CD14-positive monocyte (primary cell): ENCODE results near the gene TFAP2C. TPM values are rescaled to one million over a fixed set of nuclear protein-coding genes. Genes with fewer than 3 reads are reported as not detected.

Source experiments
- DNase-seq, 3 donors: peaks; one replicate each; pipeline ENCODE4 v3.0.0-alpha.2; 2011 to 2022
- H2AFZ ChIP-seq: 2 replicates; pipeline ENCODE4 v1.6.0; 2012; ENCODE audit warnings: mild to moderate bottlenecking, low read depth, low read length, inconsistent platforms; ENCODE audit not compliant: insufficient read depth, poor library complexity, severe bottlenecking
- H3K27ac ChIP-seq, 2 donors: 1 replicate in 1 of 2; 2 replicates in 1 of 2; pipeline ENCODE4 v1.5.1; 2012 to 2013; ENCODE audit warnings: low read length in 2 of 2, control low read depth in 1 of 2, inconsistent platforms in 1 of 2, low read depth in 1 of 2, mild to moderate bottlenecking in 1 of 2
- H3K27me3 ChIP-seq, 2 donors: one replicate each; pipeline versions ENCODE4 v1.6.0 to v1.6.1; 2011 to 2013; ENCODE audit warnings: low read length in 2 of 2; ENCODE audit not compliant: control insufficient read depth in 2 of 2, insufficient read depth in 2 of 2
- H3K36me3 ChIP-seq, 2 donors: replicated peaks in 1 of 2; 1 replicate in 1 of 2; 2 replicates in 1 of 2; pipeline versions ENCODE4 v1.5.1 to v1.6.1; 2012 to 2013; ENCODE audit warnings: low read length in 2 of 2, control low read depth in 1 of 2, inconsistent platforms in 1 of 2, mild to moderate bottlenecking in 1 of 2; ENCODE audit not compliant: insufficient read depth in 2 of 2, control insufficient read depth in 1 of 2
- H3K4me1 ChIP-seq, 2 donors: 1 replicate in 1 of 2; 2 replicates in 1 of 2; pipeline versions ENCODE4 v1.5.1 to v1.6.1; 2012 to 2013; ENCODE audit warnings: low read length in 2 of 2, control low read depth in 1 of 2, inconsistent platforms in 1 of 2, mild to moderate bottlenecking in 1 of 2, moderate library complexity in 1 of 2; ENCODE audit not compliant: insufficient read depth in 2 of 2, control insufficient read depth in 1 of 2
- H3K4me2 ChIP-seq: replicated peaks from 2 replicates; pipeline ENCODE3; 2012; ENCODE audit warnings: low read length, moderate library complexity, mild to moderate bottlenecking; ENCODE audit not compliant: poor library complexity, severe bottlenecking; ENCODE audit errors: extremely low read depth
- H3K4me3 ChIP-seq, 3 experiments: fragments of 200-600 bp in 1 of 3; sonication (generic) in 1 of 3; replicated peaks in 1 of 3; 1 replicate in 2 of 3; 2 replicates in 1 of 3; pipeline ENCODE4 v1.5.1; 2011 to 2013; ENCODE audit warnings: low read length in 3 of 3, mild to moderate bottlenecking in 3 of 3, control low read depth in 2 of 3, low read depth in 2 of 3, inconsistent platforms in 1 of 3, moderate library complexity in 1 of 3
- H3K79me2 ChIP-seq: 2 replicates; pipeline ENCODE4 v1.6.0; 2012; ENCODE audit warnings: mild to moderate bottlenecking, control low read depth, inconsistent platforms, low read length, moderate library complexity; ENCODE audit not compliant: insufficient read depth
- H3K9ac ChIP-seq: 2 replicates; pipeline ENCODE4 v1.6.0; 2017; ENCODE audit warnings: low read length, mild to moderate bottlenecking; ENCODE audit not compliant: insufficient read depth, poor library complexity, severe bottlenecking
- H3K9me3 ChIP-seq, 2 donors: replicated peaks in 1 of 2; 1 replicate in 1 of 2; 2 replicates in 1 of 2; pipeline versions ENCODE4 v1.5.1 to v1.6.1; 2012 to 2013; ENCODE audit warnings: low read length in 2 of 2, control low read depth in 1 of 2; ENCODE audit not compliant: control insufficient read depth in 1 of 2, insufficient read depth in 1 of 2
- H4K20me1 ChIP-seq: 2 replicates; pipeline ENCODE4 v1.6.0; 2012; ENCODE audit warnings: mild to moderate bottlenecking, low read length, control low read depth, moderate library complexity; ENCODE audit not compliant: insufficient read depth
- H3K27ac Mint-ChIP-seq, 7 donors: one replicate each; pipeline ENCODE4 v1.8.0; 2020; ENCODE audit warnings: mild to moderate bottlenecking in 7 of 7, mixed read lengths in 7 of 7, moderate library complexity in 6 of 7, inconsistent platforms in 2 of 7
- H3K27me3 Mint-ChIP-seq, 3 donors: one replicate each; pipeline ENCODE4 v1.8.0; 2021 to 2022; ENCODE audit warnings: low read depth in 3 of 3, mild to moderate bottlenecking in 3 of 3, mixed read lengths in 3 of 3, moderate library complexity in 3 of 3, inconsistent platforms in 1 of 3
- H3K36me3 Mint-ChIP-seq, 2 donors: one replicate each; pipeline ENCODE4 v1.8.0; 2020; ENCODE audit warnings: mixed read lengths in 2 of 2, inconsistent platforms in 1 of 2, mild to moderate bottlenecking in 1 of 2
- H3K4me1 Mint-ChIP-seq: one replicate; pipeline ENCODE4 v1.8.0; 2020; ENCODE audit warnings: mild to moderate bottlenecking, mixed read lengths
- H3K4me3 Mint-ChIP-seq, 2 donors: one replicate each; pipeline ENCODE4 v1.8.0; 2020; ENCODE audit warnings: mild to moderate bottlenecking in 2 of 2, mixed read lengths in 2 of 2, moderate library complexity in 1 of 2
- H3K9me3 Mint-ChIP-seq, 7 donors: one replicate each; pipeline ENCODE4 v1.8.0; 2020 to 2022; ENCODE audit warnings: mixed read lengths in 7 of 7, mild to moderate bottlenecking in 6 of 7, moderate library complexity in 6 of 7, inconsistent platforms in 2 of 7
- WGBS: methylation state at CpG from one replicate; pipeline ENCODE4 v1.1.5; 2013; ENCODE audit warnings: missing lambda C conversion rate; ENCODE audit not compliant: insufficient coverage; 5-methylcytosine and 5-hydroxymethylcytosine counted together
- intact Hi-C, 2 donors: fragments of 100-400 bp; cut with micrococcal nuclease; formaldehyde crosslinking; loops; one replicate each; pipeline versions ENCODE4 v1.15.0 to v1.15.1; 2023
- polyA plus RNA-seq, 3 donors: library from polyadenylated mRNA; depleted of rRNA in 1 of 3; unstranded in 2 of 3; stranded (reverse) in 1 of 3; fragments of 300-500 nt in 2 of 3; fragments of >200 nt in 1 of 3; fragmentation: Illumina TruSeq in 2 of 3; gene quantifications; 1 replicate in 2 of 3; 2 replicates in 1 of 3; pipeline ENCODE4 v1.2.3, GENCODE V29; 2012 to 2021
- TF ChIP-seq, protein P1 (sequence below): fragments of 200-600 bp; IDR thresholded peaks from one replicate; pipeline ENCODE4 v1.8.0; 2022; ENCODE audit warnings: antibody characterized with exemption, mild to moderate bottlenecking

Gene TFAP2C
- polyA plus RNA-seq, 3 donors: not detected

DNA sequence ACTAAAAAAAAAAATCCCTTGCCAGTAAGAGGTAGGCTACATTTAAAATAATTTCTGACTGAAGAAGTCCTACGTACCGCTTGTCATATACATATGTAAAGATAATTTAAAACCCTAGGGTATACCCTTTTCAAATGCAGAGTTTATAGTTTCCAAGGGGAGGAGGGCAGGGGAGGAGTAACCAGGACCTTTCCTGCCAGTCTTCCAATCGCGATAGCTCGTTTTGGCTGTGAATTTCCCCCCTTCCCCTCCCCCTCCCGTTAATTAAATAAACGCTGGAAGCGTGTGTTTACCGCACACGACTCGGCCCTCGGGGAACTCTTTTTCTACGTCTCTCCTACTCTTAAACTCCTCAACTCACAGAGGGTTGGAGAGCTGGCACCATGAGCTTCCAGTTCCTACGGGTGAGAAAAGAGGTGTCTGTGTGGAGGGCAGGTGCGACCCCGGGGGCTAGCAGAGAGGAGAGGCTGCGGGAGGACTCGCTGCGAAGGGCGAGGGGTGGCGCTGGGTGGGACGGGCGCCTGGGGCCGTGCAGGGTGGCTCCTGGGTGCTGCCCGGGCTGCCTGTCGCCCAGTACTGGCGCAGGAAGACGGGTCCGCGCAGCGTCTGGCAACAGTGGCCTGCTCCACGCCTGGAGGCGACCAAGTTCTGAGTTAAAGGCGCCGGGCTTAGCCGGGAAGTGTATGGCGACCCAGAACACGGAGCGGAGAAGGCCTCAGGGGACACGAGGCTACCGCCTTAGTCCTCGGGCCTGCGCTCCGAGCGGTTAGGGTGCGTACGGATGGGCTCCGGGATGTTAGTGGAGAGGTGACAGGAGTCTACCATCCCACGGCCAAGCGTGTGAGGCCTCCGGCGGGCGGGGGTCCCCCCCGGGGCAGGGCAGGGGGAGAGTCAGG, 4.1 kb upstream of the TFAP2C start:
- no peaks in the 10 kb centered on the region for H3K79me2 ChIP-seq
- H3K36me3 ChIP-seq: no peaks in the 10 kb centered on the region
- intact Hi-C loops: no loop called here
- Mint-ChIP-seq H3K27me3 (peaks cover 73 to 82% (median 75%) of the 10 kb centered on the region in 3 donors), H3K4me3 (peak overlapping the region in 1 of 2 donors; percentile 86), H3K36me3 (no peaks in the 10 kb centered on the region), H3K27ac (no peak overlapping the region), H3K4me1 (peaks cover 16% of the 10 kb centered on the region), H3K9me3 (peaks cover 0 to 21% (median 7%) of the 10 kb centered on the region in 7 donors)
- peaks cover 10 to 20% of the 10 kb centered on the region in 2 donors for H3K4me1 ChIP-seq
- H3K4me2 ChIP-seq: no peak overlapping the region
- no peak overlapping the region for H3K4me3 ChIP-seq
- H3K27ac ChIP-seq: no peak overlapping the region
- H4K20me1 ChIP-seq: no peaks in the 10 kb centered on the region
- peaks cover 0 to 46% of the 10 kb centered on the region in 2 donors for H3K9me3 ChIP-seq
- 6% methylated on average over 40 of the region's 54 CpGs for WGBS
- no peak overlapping the region for H2AFZ ChIP-seq
- TF ChIP-seq, protein P1, sequence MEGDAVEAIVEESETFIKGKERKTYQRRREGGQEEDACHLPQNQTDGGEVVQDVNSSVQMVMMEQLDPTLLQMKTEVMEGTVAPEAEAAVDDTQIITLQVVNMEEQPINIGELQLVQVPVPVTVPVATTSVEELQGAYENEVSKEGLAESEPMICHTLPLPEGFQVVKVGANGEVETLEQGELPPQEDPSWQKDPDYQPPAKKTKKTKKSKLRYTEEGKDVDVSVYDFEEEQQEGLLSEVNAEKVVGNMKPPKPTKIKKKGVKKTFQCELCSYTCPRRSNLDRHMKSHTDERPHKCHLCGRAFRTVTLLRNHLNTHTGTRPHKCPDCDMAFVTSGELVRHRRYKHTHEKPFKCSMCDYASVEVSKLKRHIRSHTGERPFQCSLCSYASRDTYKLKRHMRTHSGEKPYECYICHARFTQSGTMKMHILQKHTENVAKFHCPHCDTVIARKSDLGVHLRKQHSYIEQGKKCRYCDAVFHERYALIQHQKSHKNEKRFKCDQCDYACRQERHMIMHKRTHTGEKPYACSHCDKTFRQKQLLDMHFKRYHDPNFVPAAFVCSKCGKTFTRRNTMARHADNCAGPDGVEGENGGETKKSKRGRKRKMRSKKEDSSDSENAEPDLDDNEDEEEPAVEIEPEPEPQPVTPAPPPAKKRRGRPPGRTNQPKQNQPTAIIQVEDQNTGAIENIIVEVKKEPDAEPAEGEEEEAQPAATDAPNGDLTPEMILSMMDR: no peak
- H3K27me3 ChIP-seq: peaks cover 54 to 71% of the 10 kb centered on the region in 2 donors
- no peak overlapping the region for H3K9ac ChIP-seq
- DNase-seq: no peak

GRCh38 chr20:56625837-56626236, 3.3 kb upstream of the TFAP2C start:
- Histone ChIP-seq H3K4me2 (no peak overlapping the region), H3K4me3 (no peak overlapping the region), H3K27ac (no peak overlapping the region), H3K36me3 (no peaks in the 10 kb centered on the region), H3K79me2 (no peaks in the 10 kb centered on the region), H4K20me1 (no peaks in the 10 kb centered on the region), H3K9me3 (peaks cover 0 to 46% of the 10 kb centered on the region in 2 donors), H3K4me1 (peaks cover 10 to 21% of the 10 kb centered on the region in 2 donors), H3K9ac (no peak overlapping the region), H2AFZ (no peak overlapping the region), H3K27me3 (peaks cover 59 to 79% of the 10 kb centered on the region in 2 donors)
- WGBS: 10% methylated on average over 20 of the region's 22 CpGs
- peak overlapping the region in 1 of 2 donors; percentile 86 for H3K4me3 Mint-ChIP-seq
- no peaks in the 10 kb centered on the region for H3K36me3 Mint-ChIP-seq
- H3K27me3 Mint-ChIP-seq: peaks cover 76 to 86% (median 78%) of the 10 kb centered on the region in 3 donors
- H3K27ac Mint-ChIP-seq: no peak overlapping the region
- H3K4me1 Mint-ChIP-seq: peaks cover 16% of the 10 kb centered on the region
- TF ChIP-seq, protein P1: no peak
- intact Hi-C loops: no loop called here
- DNase-seq: no peak
- H3K9me3 Mint-ChIP-seq: peaks cover 0 to 21% (median 7%) of the 10 kb centered on the region in 7 donors
